Epithelial cell of esophagus (primary cell): ENCODE results near the gene SLC36A4.
"Not testable (repeated sequence)": the region's sequence is repeated elsewhere in the genome, so short reads cannot be mapped to it uniquely, and the experiment has no call there.

Source experiments
- DNase-seq: peaks from one replicate; pipeline ENCODE4 v3.0.0; 2010; ENCODE audit warnings: low read depth
- H3K4me3 ChIP-seq: 2 replicates; pipeline ENCODE4 v1.5.1; 2011; ENCODE audit warnings: mild to moderate bottlenecking, low read length, control low read depth
- CTCF ChIP-seq: IDR thresholded peaks from 2 replicates; pipeline ENCODE4 v1.5.1; 2011; ENCODE audit warnings: low read depth, mild to moderate bottlenecking, low read length, control low read depth, inconsistent platforms; ENCODE audit not compliant: insufficient read depth; ENCODE audit errors: missing control alignments

The SLC36A4 gene

GRCh38 chr11:93194673-93195291 lies 3.0 kb downstream of the SLC36A4 start:
- H3K4me3 ChIP-seq: no peak overlapping the region
- TF ChIP-seq CTCF: no peak
- no peak for DNase-seq

- no peak overlapping the region for H3K4me3 ChIP-seq
- no peak for TF ChIP-seq CTCF
- no peak for DNase-seq
These were observed 4.1 kb downstream of the SLC36A4 start for GRCh38 chr11:93193731-93194130.

DNA sequence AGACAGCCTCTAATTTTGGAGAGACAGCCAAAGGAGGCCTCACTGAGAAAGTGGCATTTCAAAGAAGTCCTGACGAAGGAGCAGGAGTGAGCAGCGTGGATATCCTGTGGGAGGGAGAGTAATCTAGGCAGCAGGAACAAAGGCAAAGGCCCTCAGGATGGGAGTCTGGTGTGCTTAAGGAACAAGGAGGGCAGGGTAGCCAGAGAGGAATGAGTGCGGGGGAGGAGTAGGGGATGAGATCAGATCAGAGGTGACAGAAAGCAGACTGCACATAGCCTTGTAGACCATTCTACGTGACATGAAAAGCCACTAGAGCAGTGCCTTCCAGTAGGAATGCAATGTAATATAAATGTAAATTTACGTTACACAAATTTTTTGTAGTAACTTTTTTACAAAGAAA lies 5.6 kb downstream of the SLC36A4 start:
- no peak for TF ChIP-seq CTCF
- H3K4me3 ChIP-seq: no peak overlapping the region
- DNase-seq: no peak

DNA sequence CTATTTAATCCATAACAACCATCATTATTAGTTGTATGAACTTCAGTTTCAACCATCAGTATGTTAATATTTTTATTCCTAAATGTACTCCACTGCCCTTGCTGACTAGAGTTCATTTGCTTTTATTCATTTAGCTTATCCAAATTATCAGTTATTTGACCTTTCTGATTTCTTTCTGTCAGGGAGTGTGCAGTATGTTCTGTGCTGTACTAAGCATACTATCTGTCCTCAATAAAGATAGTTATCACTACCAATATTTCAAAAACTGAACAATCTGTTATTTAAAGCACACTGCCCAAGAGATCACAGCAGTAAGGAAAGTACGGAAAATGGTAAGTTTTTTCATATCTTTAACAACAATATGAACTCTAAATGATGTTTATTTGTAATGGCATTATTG lies 8.3 kb downstream of the SLC36A4 start:
- no peak for DNase-seq
- no peak for TF ChIP-seq CTCF
- no peak overlapping the region for H3K4me3 ChIP-seq

DNA sequence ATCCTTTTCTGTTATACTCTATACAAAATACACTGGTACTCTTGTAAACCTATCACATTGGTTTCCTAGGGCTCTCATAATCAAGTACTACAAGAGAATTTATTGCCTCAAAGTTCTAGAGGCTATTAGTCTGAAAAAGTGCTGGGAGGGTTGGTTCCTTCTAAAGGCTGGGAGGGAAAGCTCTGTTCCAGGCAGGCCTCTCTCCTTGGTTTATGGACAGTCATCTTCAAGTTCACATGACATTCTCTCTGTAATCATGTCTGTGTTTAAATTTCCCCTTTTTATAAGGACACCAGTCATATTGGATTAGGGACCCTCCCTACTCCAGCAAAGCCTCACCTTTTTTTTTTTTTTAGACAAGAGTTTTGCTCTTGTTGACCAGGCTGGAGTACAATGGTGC lies 9.1 kb downstream of the SLC36A4 start:
- no peak for TF ChIP-seq CTCF
- no peak overlapping the region for H3K4me3 ChIP-seq
- DNase-seq: no peak

- no peak for DNase-seq
- no peak overlapping the region for H3K4me3 ChIP-seq
- no peak for TF ChIP-seq CTCF
These were observed 10.5 kb downstream of the SLC36A4 start for GRCh38 chr11:93187290-93187689.

GRCh38 chr11:93177891-93178290 lies 19.9 kb downstream of the SLC36A4 start:
- DNase-seq, H3K4me3 ChIP-seq: not testable (repeated sequence)
